Measurements from ENCODE around the gene CEACAM7. TPM values are rescaled to one million over a fixed set of nuclear protein-coding genes. Genes with fewer than 3 reads are reported as not detected.

CEACAM7 gene
- total RNA-seq, 4 donors from 2014 or later = 0.86 to 9.1 (median 4.6) TPM

DNA sequence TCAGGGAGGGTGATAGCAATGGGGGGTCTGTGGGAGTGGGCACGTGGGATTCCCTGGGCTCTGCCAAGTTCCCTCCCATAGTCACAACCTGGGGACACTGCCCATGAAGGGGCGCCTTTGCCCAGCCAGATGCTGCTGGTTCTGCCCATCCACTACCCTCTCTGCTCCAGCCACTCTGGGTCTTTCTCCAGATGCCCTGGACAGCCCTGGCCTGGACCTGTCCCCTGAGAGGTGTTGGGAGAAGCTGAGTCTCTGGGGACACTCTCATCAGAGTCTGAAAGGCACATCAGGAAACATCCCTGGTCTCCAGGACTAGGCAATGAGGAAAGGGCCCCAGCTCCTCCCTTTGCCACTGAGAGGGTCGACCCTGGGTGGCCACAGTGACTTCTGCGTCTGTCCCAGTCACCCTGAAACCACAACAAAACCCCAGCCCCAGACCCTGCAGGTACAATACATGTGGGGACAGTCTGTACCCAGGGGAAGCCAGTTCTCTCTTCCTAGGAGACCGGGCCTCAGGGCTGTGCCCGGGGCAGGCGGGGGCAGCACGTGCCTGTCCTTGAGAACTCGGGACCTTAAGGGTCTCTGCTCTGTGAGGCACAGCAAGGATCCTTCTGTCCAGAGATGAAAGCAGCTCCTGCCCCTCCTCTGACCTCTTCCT lies 9.3 kb upstream of the CEACAM7 start:
- TF ChIP-seq, protein P1, sequence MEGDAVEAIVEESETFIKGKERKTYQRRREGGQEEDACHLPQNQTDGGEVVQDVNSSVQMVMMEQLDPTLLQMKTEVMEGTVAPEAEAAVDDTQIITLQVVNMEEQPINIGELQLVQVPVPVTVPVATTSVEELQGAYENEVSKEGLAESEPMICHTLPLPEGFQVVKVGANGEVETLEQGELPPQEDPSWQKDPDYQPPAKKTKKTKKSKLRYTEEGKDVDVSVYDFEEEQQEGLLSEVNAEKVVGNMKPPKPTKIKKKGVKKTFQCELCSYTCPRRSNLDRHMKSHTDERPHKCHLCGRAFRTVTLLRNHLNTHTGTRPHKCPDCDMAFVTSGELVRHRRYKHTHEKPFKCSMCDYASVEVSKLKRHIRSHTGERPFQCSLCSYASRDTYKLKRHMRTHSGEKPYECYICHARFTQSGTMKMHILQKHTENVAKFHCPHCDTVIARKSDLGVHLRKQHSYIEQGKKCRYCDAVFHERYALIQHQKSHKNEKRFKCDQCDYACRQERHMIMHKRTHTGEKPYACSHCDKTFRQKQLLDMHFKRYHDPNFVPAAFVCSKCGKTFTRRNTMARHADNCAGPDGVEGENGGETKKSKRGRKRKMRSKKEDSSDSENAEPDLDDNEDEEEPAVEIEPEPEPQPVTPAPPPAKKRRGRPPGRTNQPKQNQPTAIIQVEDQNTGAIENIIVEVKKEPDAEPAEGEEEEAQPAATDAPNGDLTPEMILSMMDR (IDR thresholded peaks at IDR 0.05) = no peak
- TF ChIP-seq EP300 (IDR thresholded peaks at IDR 0.05) = no peak
- no peak for TF ChIP-seq POLR2A (IDR thresholded peaks at IDR 0.05)
- TF ChIP-seq POLR2AphosphoS5 (IDR thresholded peaks at IDR 0.05) = no peak
- no peaks in the 10 kb centered on the region for H3K4me1 ChIP-seq
- no peak overlapping the region for H3K27ac ChIP-seq
- no peak overlapping the region for H3K4me3 ChIP-seq
- 69% methylated on average over 6 of the region's 9 CpGs for WGBS
- DNase-seq (ENCODE audit: low spot score in 2 of 2) = peak in 1 of 2 donors; percentile 47
- H3K27me3 ChIP-seq = peaks cover 39% of the 10 kb centered on the region
- no peaks in the 10 kb centered on the region for H3K9me3 ChIP-seq
- H3K36me3 ChIP-seq = no peaks in the 10 kb centered on the region

DNA sequence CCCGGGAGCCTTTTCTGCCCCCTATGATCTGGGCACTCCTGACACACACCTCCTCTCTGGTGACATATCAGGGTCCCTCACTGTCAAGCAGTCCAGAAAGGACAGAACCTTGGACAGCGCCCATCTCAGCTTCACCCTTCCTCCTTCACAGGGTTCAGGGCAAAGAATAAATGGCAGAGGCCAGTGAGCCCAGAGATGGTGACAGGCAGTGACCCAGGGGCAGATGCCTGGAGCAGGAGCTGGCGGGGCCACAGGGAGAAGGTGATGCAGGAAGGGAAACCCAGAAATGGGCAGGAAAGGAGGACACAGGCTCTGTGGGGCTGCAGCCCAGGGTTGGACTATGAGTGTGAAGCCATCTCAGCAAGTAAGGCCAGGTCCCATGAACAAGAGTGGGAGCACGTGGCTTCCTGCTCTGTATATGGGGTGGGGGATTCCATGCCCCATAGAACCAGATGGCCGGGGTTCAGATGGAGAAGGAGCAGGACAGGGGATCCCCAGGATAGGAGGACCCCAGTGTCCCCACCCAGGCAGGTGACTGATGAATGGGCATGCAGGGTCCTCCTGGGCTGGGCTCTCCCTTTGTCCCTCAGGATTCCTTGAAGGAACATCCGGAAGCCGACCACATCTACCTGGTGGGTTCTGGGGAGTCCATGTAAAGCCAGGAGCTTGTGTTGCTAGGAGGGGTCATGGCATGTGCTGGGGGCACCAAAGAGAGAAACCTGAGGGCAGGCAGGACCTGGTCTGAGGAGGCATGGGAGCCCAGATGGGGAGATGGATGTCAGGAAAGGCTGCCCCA lies 8.5 kb upstream of the CEACAM7 start:
- H3K27ac ChIP-seq = no peak overlapping the region
- WGBS = 67% methylated on average over 7 of the region's 7 CpGs
- no peaks in the 10 kb centered on the region for H3K9me3 ChIP-seq
- H3K4me3 ChIP-seq = no peak overlapping the region
- H3K27me3 ChIP-seq = peaks cover 38% of the 10 kb centered on the region
- peak in 1 of 2 donors; percentile 62 for DNase-seq (ENCODE audit: low spot score in 2 of 2)
- no peaks in the 10 kb centered on the region for H3K4me1 ChIP-seq
- H3K36me3 ChIP-seq = no peaks in the 10 kb centered on the region
- TF ChIP-seq POLR2A (IDR thresholded peaks at IDR 0.05) (no peak), EP300 (IDR thresholded peaks at IDR 0.05) (no peak), POLR2AphosphoS5 (IDR thresholded peaks at IDR 0.05) (no peak)
- TF ChIP-seq, protein P1 (IDR thresholded peaks at IDR 0.05) = no peak

DNA sequence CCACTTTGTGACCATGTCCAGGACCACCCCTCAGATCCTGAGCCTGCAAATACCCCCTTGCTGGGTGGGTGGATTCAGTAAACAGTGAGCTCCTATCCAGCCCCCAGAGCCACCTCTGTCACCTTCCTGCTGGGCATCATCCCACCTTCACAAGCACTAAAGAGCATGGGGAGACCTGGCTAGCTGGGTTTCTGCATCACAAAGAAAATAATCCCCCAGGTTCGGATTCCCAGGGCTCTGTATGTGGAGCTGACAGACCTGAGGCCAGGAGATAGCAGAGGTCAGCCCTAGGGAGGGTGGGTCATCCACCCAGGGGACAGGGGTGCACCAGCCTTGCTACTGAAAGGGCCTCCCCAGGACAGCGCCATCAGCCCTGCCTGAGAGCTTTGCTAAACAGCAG lies 7.7 kb upstream of the CEACAM7 start:
- H3K4me3 ChIP-seq = no peak overlapping the region
- H3K4me1 ChIP-seq = no peaks in the 10 kb centered on the region
- H3K27ac ChIP-seq = no peak overlapping the region
- TF ChIP-seq POLR2AphosphoS5 (IDR thresholded peaks at IDR 0.05) (no peak), POLR2A (IDR thresholded peaks at IDR 0.05) (no peak), EP300 (IDR thresholded peaks at IDR 0.05) (no peak)
- TF ChIP-seq, protein P1 (IDR thresholded peaks at IDR 0.05) = no peak
- peaks cover 33% of the 10 kb centered on the region for H3K27me3 ChIP-seq
- H3K36me3 ChIP-seq = no peaks in the 10 kb centered on the region
- 100% methylated on average over 1 of the region's 2 CpGs for WGBS
- H3K9me3 ChIP-seq = no peaks in the 10 kb centered on the region
- no peak for DNase-seq (ENCODE audit: low spot score in 2 of 2)

DNA sequence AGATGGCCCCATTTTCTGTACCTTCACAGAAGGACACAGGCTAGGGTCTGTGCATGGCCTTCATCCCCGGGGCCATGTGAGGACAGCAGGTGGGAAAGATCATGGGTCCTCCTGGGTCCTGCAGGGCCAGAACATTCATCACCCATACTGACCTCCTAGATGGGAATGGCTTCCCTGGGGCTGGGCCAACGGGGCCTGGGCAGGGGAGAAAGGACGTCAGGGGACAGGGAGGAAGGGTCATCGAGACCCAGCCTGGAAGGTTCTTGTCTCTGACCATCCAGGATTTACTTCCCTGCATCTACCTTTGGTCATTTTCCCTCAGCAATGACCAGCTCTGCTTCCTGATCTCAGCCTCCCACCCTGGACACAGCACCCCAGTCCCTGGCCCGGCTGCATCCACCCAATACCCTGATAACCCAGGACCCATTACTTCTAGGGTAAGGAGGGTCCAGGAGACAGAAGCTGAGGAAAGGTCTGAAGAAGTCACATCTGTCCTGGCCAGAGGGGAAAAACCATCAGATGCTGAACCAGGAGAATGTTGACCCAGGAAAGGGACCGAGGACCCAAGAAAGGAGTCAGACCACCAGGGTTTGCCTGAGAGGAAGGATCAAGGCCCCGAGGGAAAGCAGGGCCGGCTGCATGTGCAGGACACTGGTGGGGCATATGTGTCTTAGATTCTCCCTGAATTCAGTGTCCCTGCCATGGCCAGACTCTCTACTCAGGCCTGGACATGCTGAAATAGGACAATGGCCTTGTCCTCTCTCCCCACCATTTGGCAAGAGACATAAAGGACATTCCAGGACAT lies 7.0 kb upstream of the CEACAM7 start:
- Histone ChIP-seq H3K9me3 (no peaks in the 10 kb centered on the region), H3K27ac (no peak overlapping the region), H3K36me3 (no peaks in the 10 kb centered on the region), H3K4me3 (no peak overlapping the region), H3K27me3 (peaks cover 35% of the 10 kb centered on the region), H3K4me1 (no peaks in the 10 kb centered on the region)
- TF ChIP-seq, protein P1 (IDR thresholded peaks at IDR 0.05) = no peak
- TF ChIP-seq EP300 (IDR thresholded peaks at IDR 0.05) (no peak), POLR2AphosphoS5 (IDR thresholded peaks at IDR 0.05) (no peak), POLR2A (IDR thresholded peaks at IDR 0.05) (no peak)
- DNase-seq (ENCODE audit: low spot score in 2 of 2) = no peak
- WGBS = 82% methylated on average over 4 of the region's 8 CpGs
